Body of pancreas (tissue), 4 donors: Measurements from ENCODE around the gene SOX8.

Experiments used
- CTCF ChIP-seq, 7 experiments: fragments of 450-650 bp in 4 of 7; fragments of 200-600 bp in 3 of 7; sonication (generic) in 3 of 7; IDR thresholded peaks; one replicate each; pipeline ENCODE4 v1.5.1; 2016 to 2019; ENCODE audit warnings: antibody characterized with exemption in 7 of 7
- POLR2A ChIP-seq, 3 donors: fragments of 450-650 bp; IDR thresholded peaks; one replicate each; pipeline ENCODE4 v1.6.1; 2016; ENCODE audit warnings: antibody characterized with exemption in 3 of 3, mild to moderate bottlenecking in 2 of 3

- TF ChIP-seq CTCF (IDR thresholded peaks at IDR 0.05) (no peak), POLR2A (IDR thresholded peaks at IDR 0.05) (no peak)
These were observed 19.5 kb downstream of the SOX8 start for GRCh38 chr16:1001096-1001495.
